ENCODE data around the gene ATP8B4. TPM values are rescaled to one million over a fixed set of nuclear protein-coding genes. Genes with fewer than 3 reads are reported as not detected.

The ATP8B4 gene
- polyA plus RNA-seq, 4 donors: 2.5 to 3.9 (median 3.5) TPM

GRCh38 chr15:49902685-49903501 is 216.1 kb downstream of the ATP8B4 start:
- DNase-seq (ENCODE audit: low read depth in 4 of 4, low spot score in 3 of 4): peak; percentile 51 to 80 (median 72)

GRCh38 chr15:49901996-49902684 is 216.9 kb downstream of the ATP8B4 start:
- DNase-seq (ENCODE audit: low read depth in 4 of 4, low spot score in 3 of 4): no peak

- no peak for DNase-seq (ENCODE audit: low read depth in 4 of 4, low spot score in 3 of 4)
Observed at GRCh38 chr15:49901321-49901720, 217.7 kb downstream of the ATP8B4 start.

GRCh38 chr15:49900903-49901235 is 218.2 kb downstream of the ATP8B4 start:
- no peak for DNase-seq (ENCODE audit: low read depth in 4 of 4, low spot score in 3 of 4)

- no peak for DNase-seq (ENCODE audit: low read depth in 4 of 4, low spot score in 3 of 4)
Observed at GRCh38 chr15:49900006-49900902, 218.8 kb downstream of the ATP8B4 start.

GRCh38 chr15:49898575-49899283 is 220.3 kb downstream of the ATP8B4 start:
- DNase-seq (ENCODE audit: low read depth in 4 of 4, low spot score in 3 of 4): no peak

GRCh38 chr15:49898097-49898496 is 220.9 kb downstream of the ATP8B4 start:
- no peak for DNase-seq (ENCODE audit: low read depth in 4 of 4, low spot score in 3 of 4)

GRCh38 chr15:49895347-49896223 is 223.4 kb downstream of the ATP8B4 start:
- no peak for DNase-seq (ENCODE audit: low read depth in 4 of 4, low spot score in 3 of 4)

- no peak for DNase-seq (ENCODE audit: low read depth in 4 of 4, low spot score in 3 of 4)
Observed at GRCh38 chr15:49890689-49891088, 228.3 kb downstream of the ATP8B4 start.

- DNase-seq (ENCODE audit: low read depth in 4 of 4, low spot score in 3 of 4): no peak
Observed at GRCh38 chr15:49889536-49889935, 229.5 kb downstream of the ATP8B4 start.

GRCh38 chr15:49888734-49889133 is 230.3 kb downstream of the ATP8B4 start:
- DNase-seq (ENCODE audit: low read depth in 4 of 4, low spot score in 3 of 4): no peak

GRCh38 chr15:49888323-49888693 is 230.7 kb downstream of the ATP8B4 start:
- no peak for DNase-seq (ENCODE audit: low read depth in 4 of 4, low spot score in 3 of 4)

- no peak for DNase-seq (ENCODE audit: low read depth in 4 of 4, low spot score in 3 of 4)
Observed at GRCh38 chr15:49887659-49888322, 231.2 kb downstream of the ATP8B4 start.

- no peak for DNase-seq (ENCODE audit: low read depth in 4 of 4, low spot score in 3 of 4)
Observed at GRCh38 chr15:49883121-49883520, 235.9 kb downstream of the ATP8B4 start.

- DNase-seq (ENCODE audit: low read depth in 4 of 4, low spot score in 3 of 4): no peak
Observed at GRCh38 chr15:49881866-49882265, 237.2 kb downstream of the ATP8B4 start.

- DNase-seq (ENCODE audit: low read depth in 4 of 4, low spot score in 3 of 4): no peak
Observed at GRCh38 chr15:49881433-49881832, 237.6 kb downstream of the ATP8B4 start.

GRCh38 chr15:49877873-49878521 is 241.0 kb downstream of the ATP8B4 start:
- DNase-seq (ENCODE audit: low read depth in 4 of 4, low spot score in 3 of 4): no peak

GRCh38 chr15:49877117-49877872 is 241.7 kb downstream of the ATP8B4 start:
- no peak for DNase-seq (ENCODE audit: low read depth in 4 of 4, low spot score in 3 of 4)
